Natural killer cell (primary cell): ENCODE results near the gene SNX11. TPM values are rescaled to one million over a fixed set of nuclear protein-coding genes. Genes with fewer than 3 reads are reported as not detected.

ENCODE experiments used
- ATAC-seq, 3 donors: fragments of 150-1000 bp in 2 of 3; fragments of 200-7000 bp in 1 of 3; cut with Tn5 transposase; 1 replicate in 1 of 3; 2 replicates in 2 of 3; pipeline ENCODE4 v1.10.0; 2021; ENCODE audit warnings: mild to moderate bottlenecking in 2 of 3, moderate library complexity in 2 of 3
- DNase-seq, 2 donors: peaks; one replicate each; pipeline versions ENCODE4 v3.0.0 to v3.0.0-alpha.2; 2013 to 2021; ENCODE audit warnings: mixed read lengths in 1 of 2
- H3K27ac ChIP-seq: one replicate; pipeline ENCODE4 v1.5.1; 2013; ENCODE audit warnings: mild to moderate bottlenecking, low read length
- H3K27me3 ChIP-seq: one replicate; pipeline ENCODE4 v1.6.1; 2013; ENCODE audit warnings: low read length; ENCODE audit not compliant: control insufficient read depth, insufficient read depth
- H3K36me3 ChIP-seq: one replicate; pipeline ENCODE4 v1.6.1; 2013; ENCODE audit warnings: low read length; ENCODE audit not compliant: control insufficient read depth, insufficient read depth
- H3K4me1 ChIP-seq: one replicate; pipeline ENCODE4 v1.6.1; 2013; ENCODE audit warnings: low read length; ENCODE audit not compliant: control insufficient read depth, insufficient read depth
- H3K4me3 ChIP-seq: one replicate; pipeline ENCODE4 v1.5.1; 2013; ENCODE audit warnings: low read length
- H3K9me3 ChIP-seq: one replicate; pipeline ENCODE4 v1.6.1; 2013; ENCODE audit warnings: low read length; ENCODE audit not compliant: control insufficient read depth, insufficient read depth
- H3K27ac Mint-ChIP-seq, 2 donors: one replicate each; pipeline ENCODE4 v1.8.0; 2022; ENCODE audit warnings: mild to moderate bottlenecking in 2 of 2, mixed read lengths in 2 of 2, moderate library complexity in 1 of 2
- H3K27me3 Mint-ChIP-seq, 2 donors: one replicate each; pipeline ENCODE4 v1.8.0; 2022; ENCODE audit warnings: low read depth in 2 of 2, mixed read lengths in 2 of 2
- H3K36me3 Mint-ChIP-seq: one replicate; pipeline ENCODE4 v1.8.0; 2022; ENCODE audit warnings: mixed read lengths
- H3K4me1 Mint-ChIP-seq, 2 donors: one replicate each; pipeline ENCODE4 v1.8.0; 2022; ENCODE audit warnings: mixed read lengths in 2 of 2
- H3K4me3 Mint-ChIP-seq: one replicate; pipeline ENCODE4 v1.8.0; 2022; ENCODE audit warnings: mild to moderate bottlenecking, moderate library complexity, mixed read lengths
- H3K9me3 Mint-ChIP-seq, 2 donors: one replicate each; pipeline ENCODE4 v1.8.0; 2022; ENCODE audit warnings: mixed read lengths in 2 of 2
- WGBS: methylation state at CpG from one replicate; pipeline ENCODE4 v1.1.7; 2013; ENCODE audit warnings: missing lambda C conversion rate; ENCODE audit not compliant: insufficient coverage; 5-methylcytosine and 5-hydroxymethylcytosine counted together
- intact Hi-C: fragments of 100-400 bp; cut with micrococcal nuclease; formaldehyde crosslinking; loops from one replicate; pipeline ENCODE4 v1.14.2; 2022
- total RNA-seq, 4 donors: library from RNA; stranded (reverse); fragments of 120-200 nt in 1 of 4; gene quantifications; one replicate each; pipeline versions ENCODE4 v1.2.3 to v1.2.4, GENCODE V29; 2013 to 2022
- TF ChIP-seq, protein P1 (sequence below): fragments of 200-600 bp; IDR thresholded peaks from one replicate; pipeline ENCODE4 v1.8.0; 2022; ENCODE audit warnings: antibody characterized with exemption

The SNX11 gene
- total RNA-seq, 3 donors from 2014 or later (not counting 1 experiment from before 2014, with no cell fraction given), result 22.4 to 43.2 (median 33.2) TPM

DNA sequence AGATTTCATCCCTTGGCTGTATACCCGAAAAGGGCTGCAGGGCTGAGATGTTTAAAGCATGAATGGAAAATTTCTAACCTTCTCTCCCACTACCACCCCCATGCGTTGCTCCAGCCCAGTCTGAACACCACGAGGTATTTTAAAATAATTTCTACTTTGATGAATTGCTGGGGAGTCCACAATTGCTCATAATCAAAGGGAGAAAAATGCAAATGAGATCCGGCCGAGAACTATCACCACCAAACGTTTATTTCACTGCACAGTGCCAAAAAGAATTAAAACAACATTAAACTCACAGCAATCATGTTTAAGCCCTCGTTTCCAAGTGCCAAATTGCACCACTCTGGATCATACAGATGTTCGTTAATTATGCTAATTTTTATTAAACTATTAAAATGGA, 36.7 kb downstream of the SNX11 start:
- Histone ChIP-seq H3K4me3 (no peak overlapping the region), H3K9me3 (no peaks in the 10 kb centered on the region), H3K27ac (no peak overlapping the region), H3K27me3 (no peaks in the 10 kb centered on the region), H3K4me1 (no peaks in the 10 kb centered on the region), H3K36me3 (peaks cover 30% of the 10 kb centered on the region)
- no peaks in the 10 kb centered on the region for H3K36me3 Mint-ChIP-seq
- DNase-seq (no peak), ATAC-seq (no peak)
- TF ChIP-seq, protein P1, sequence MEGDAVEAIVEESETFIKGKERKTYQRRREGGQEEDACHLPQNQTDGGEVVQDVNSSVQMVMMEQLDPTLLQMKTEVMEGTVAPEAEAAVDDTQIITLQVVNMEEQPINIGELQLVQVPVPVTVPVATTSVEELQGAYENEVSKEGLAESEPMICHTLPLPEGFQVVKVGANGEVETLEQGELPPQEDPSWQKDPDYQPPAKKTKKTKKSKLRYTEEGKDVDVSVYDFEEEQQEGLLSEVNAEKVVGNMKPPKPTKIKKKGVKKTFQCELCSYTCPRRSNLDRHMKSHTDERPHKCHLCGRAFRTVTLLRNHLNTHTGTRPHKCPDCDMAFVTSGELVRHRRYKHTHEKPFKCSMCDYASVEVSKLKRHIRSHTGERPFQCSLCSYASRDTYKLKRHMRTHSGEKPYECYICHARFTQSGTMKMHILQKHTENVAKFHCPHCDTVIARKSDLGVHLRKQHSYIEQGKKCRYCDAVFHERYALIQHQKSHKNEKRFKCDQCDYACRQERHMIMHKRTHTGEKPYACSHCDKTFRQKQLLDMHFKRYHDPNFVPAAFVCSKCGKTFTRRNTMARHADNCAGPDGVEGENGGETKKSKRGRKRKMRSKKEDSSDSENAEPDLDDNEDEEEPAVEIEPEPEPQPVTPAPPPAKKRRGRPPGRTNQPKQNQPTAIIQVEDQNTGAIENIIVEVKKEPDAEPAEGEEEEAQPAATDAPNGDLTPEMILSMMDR, result no peak
- H3K4me3 Mint-ChIP-seq, result no peak overlapping the region
- intact Hi-C loops, result no loop called here
- no peaks in the 10 kb centered on the region for H3K27me3 Mint-ChIP-seq
- H3K27ac Mint-ChIP-seq, result no peak overlapping the region
- no peaks in the 10 kb centered on the region for H3K9me3 Mint-ChIP-seq
- WGBS, result 91% methylated on average over 7 of the region's 8 CpGs
- H3K4me1 Mint-ChIP-seq, result peaks cover 10 to 25% of the 10 kb centered on the region in 2 donors

DNA sequence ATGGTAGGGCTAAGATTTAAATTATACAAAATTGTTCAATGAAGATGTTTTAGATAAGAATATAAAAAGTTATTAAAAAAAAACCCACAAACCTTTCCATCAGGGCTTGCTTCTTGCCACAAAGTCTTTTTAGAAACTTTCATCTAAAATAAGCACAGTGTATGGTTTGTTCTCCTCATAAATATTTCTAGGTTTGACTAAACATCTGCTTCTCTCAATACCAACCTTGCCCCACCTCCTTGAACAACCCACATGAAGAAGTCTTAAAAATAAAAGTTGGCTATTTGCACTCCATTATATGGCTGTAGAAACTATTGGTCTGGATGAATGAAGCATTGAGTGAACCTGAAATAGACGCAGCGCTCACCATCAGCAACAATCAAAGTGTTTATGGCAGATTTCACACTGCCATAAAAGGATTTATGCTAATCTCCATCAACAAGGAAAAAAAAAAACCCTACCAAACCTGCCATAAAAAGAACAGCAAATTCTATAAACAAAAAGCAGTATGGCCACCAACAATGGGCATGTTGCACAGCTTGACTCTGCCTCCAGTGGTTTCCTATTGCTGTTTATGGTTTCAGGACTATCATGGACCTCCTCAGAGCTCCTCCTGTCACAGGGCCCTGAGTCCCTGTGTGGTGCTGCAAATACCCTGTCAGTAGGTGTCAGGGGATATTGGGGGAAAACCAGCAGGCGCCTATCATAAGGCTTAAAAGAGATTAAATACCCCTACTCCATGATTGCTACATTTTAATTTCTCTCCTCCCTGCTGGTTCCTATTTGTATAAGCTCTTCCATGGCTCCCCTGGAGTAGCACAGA, 37.6 kb downstream of the SNX11 start:
- no peak overlapping the region for H3K27ac ChIP-seq
- H3K27me3 ChIP-seq, result no peaks in the 10 kb centered on the region
- H3K4me1 ChIP-seq, result no peaks in the 10 kb centered on the region
- peaks cover 3 to 18% of the 10 kb centered on the region in 2 donors for H3K4me1 Mint-ChIP-seq
- H3K9me3 ChIP-seq, result no peaks in the 10 kb centered on the region
- DNase-seq, result no peak
- no peaks in the 10 kb centered on the region for H3K27me3 Mint-ChIP-seq
- no peaks in the 10 kb centered on the region for H3K9me3 Mint-ChIP-seq
- no peak for ATAC-seq
- H3K27ac Mint-ChIP-seq, result peak overlapping the region; percentile 16 to 21
- WGBS, result 93% methylated on average over 3 of the region's 3 CpGs
- TF ChIP-seq, protein P1, result no peak
- no peak overlapping the region for H3K4me3 ChIP-seq
- intact Hi-C loops, result no loop called here
- peaks cover 33% of the 10 kb centered on the region for H3K36me3 ChIP-seq
- no peaks in the 10 kb centered on the region for H3K36me3 Mint-ChIP-seq
- no peak overlapping the region for H3K4me3 Mint-ChIP-seq

DNA sequence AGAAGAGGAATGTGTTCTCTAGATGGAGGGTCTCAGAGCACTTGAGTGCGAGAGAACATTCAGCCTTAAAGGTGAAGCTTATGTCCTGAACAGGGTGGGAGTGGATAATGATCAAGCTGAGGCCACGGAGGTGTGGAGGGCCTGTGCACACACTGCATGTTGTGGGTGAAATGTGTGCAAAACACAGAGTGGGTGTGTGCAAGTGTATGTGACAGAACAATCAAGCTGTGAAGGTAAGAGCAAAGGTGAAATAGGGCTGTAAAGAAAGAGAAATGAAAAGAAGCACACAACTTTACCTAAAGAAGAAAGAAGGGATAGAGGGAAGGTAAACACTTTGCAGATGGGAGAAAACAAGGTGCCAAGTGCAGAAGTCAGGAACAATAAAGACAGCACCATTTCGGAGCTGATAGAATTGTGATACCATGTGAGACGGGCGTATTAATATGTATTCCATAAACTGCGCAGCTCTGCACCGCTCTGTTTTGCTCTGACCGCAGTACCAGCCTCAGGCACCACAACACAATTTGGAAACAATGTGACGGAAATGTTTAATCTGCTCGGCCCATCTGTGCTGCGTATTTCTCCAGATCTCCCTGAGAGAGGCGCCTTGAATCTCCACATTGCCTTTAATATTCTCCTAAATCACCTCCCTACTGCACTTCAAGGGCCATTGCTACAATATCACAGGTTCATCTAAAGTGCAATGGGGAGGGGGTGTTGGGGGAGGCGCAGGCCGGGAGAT, 40.6 kb downstream of the SNX11 start:
- no peak overlapping the region for H3K4me3 ChIP-seq
- no peaks in the 10 kb centered on the region for H3K4me1 ChIP-seq
- TF ChIP-seq, protein P1, result no peak
- Mint-ChIP-seq H3K4me3 (no peak overlapping the region), H3K27ac (peak overlapping the region; percentile 7 to 39), H3K36me3 (no peaks in the 10 kb centered on the region), H3K27me3 (no peaks in the 10 kb centered on the region), H3K4me1 (peaks cover 0 to 10% of the 10 kb centered on the region in 2 donors), H3K9me3 (no peaks in the 10 kb centered on the region)
- DNase-seq, result no peak
- peaks cover 34% of the 10 kb centered on the region for H3K36me3 ChIP-seq
- WGBS, result 67% methylated on average over 13 of the region's 14 CpGs
- no peaks in the 10 kb centered on the region for H3K9me3 ChIP-seq
- H3K27me3 ChIP-seq, result no peaks in the 10 kb centered on the region
- peak in 1 of 3 donors; percentile 27 for ATAC-seq
- H3K27ac ChIP-seq, result no peak overlapping the region
- intact Hi-C loops, result no loop called here
